ENCODE results near the gene TNS1. TPM values are rescaled to one million over a fixed set of nuclear protein-coding genes. Genes with fewer than 3 reads are reported as not detected.

TNS1 gene
- total RNA-seq, 1 experiment from 2014 or later: 6.2 TPM

DNA sequence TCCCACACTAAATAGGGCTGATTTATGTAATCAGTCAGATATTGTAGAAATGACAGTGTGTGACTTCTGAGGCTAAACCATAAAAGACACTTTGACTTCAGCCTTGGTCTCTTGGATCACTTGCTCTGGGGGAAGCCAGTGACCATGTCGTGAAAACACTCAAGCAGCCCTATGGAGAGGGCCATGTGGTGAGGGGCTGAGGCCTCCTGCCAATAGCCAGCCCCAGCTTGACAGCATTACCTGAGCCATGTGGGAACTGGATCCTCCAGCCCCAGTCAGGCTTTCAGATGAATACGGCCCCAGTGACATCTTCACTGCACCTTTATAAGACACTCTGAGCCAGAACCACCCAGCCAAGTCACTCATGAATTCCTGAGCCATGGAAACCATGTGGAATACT is 20.8 kb downstream of the TNS1 start (continued):
- TF ChIP-seq, protein P1, sequence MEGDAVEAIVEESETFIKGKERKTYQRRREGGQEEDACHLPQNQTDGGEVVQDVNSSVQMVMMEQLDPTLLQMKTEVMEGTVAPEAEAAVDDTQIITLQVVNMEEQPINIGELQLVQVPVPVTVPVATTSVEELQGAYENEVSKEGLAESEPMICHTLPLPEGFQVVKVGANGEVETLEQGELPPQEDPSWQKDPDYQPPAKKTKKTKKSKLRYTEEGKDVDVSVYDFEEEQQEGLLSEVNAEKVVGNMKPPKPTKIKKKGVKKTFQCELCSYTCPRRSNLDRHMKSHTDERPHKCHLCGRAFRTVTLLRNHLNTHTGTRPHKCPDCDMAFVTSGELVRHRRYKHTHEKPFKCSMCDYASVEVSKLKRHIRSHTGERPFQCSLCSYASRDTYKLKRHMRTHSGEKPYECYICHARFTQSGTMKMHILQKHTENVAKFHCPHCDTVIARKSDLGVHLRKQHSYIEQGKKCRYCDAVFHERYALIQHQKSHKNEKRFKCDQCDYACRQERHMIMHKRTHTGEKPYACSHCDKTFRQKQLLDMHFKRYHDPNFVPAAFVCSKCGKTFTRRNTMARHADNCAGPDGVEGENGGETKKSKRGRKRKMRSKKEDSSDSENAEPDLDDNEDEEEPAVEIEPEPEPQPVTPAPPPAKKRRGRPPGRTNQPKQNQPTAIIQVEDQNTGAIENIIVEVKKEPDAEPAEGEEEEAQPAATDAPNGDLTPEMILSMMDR (IDR thresholded peaks at IDR 0.05 in 2 of 3, conservative IDR thresholded peaks at IDR 0.05 in 1 of 3; ENCODE audit: borderline replicate concordance in 1 of 3, insufficient read depth in 1 of 3, low read depth in 2 of 3, low read length in 2 of 3): no peak
- TF ChIP-seq TCF7L2 (IDR thresholded peaks at IDR 0.05; ENCODE audit: borderline replicate concordance, extremely low read depth, insufficient read depth, insufficient read length) (no peak), RAD21 (IDR thresholded peaks at IDR 0.05; ENCODE audit: low read depth) (no peak)

DNA sequence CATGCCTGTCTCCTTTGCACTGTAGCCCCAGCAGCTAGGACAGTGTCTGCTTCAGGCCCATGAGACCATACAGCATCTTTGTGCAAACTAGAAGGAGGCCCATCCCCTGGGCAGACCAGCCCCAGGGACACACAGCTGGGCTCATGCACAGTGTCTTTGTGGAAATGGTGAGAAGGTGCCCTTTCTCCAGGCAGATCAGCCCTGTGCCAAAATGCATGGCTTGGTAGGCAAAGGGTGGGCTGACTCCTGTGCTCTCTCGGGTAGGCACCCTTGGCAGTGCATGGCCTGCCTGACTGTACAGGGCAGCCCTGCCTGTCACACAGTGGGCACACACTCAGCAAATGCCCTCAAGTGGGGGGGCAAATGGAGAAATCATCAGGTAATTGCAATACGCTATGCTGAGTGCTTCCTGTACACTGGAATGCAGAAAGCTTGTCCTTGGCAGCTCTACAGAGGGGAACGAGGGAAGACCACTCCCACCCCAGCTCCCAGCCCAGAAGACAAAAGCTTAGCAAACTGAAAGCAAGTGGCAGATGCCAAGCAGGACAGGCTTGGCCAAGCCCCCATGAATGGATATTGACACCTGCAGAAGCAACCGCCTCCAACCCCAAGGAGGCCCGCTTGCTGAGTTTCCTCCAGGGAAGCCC is 21.6 kb downstream of the TNS1 start:
- no peak; the same call in 1 of the 2 replicates for ATAC-seq
- no peak overlapping the region for H3K9ac ChIP-seq (ENCODE audit: low read length)
- no peak overlapping the region for H3K27ac ChIP-seq (ENCODE audit: low read depth, low read length)
- intact Hi-C loops (cut with micrococcal nuclease): no loop called here
- no TSS peak for BruUV-seq (replicated peaks)
- no peak for DNase-seq (ENCODE audit: low read depth, low spot score)
- H3K4me1 ChIP-seq (ENCODE audit: control insufficient read depth in 1 of 2, insufficient read depth in 2 of 2, low read length in 2 of 2): peaks cover 2 to 14% of the 10 kb centered on the region in 2 experiments; a peak in 2 of 4 replicates
- no peaks in the 10 kb centered on the region for H3K36me3 ChIP-seq (ENCODE audit: control insufficient read depth in 1 of 2, insufficient read depth in 2 of 2, low read length in 2 of 2)
- H3K9me3 ChIP-seq (ENCODE audit: control insufficient read depth in 1 of 2, insufficient read depth in 1 of 2, low read depth in 1 of 2, low read length in 2 of 2): no peaks in the 10 kb centered on the region
- H3K27me3 ChIP-seq (ENCODE audit: insufficient read depth, low read length): no peaks in the 10 kb centered on the region
- ChIA-PET POLR2A (no interaction called here), RAD21 (ENCODE audit: low non-redundant PET in 1 of 2, low total read pairs in 2 of 2, uncharacterized antibody in 2 of 2, unreplicated experiment in 2 of 2) (no interaction called here), CTCF (interaction anchor here (1.2 kb wide), 1 partner anchor 13 kb away, joined by 4 read pairs; no protein-coding TSS in a partner anchor)
- no peak overlapping the region for H3K4me3 ChIP-seq (replicated peaks in 1 of 2; ENCODE audit: low read depth in 1 of 2, low read length in 2 of 2)
- H2AFZ ChIP-seq (ENCODE audit: low read depth, low read length, poor library complexity, severe bottlenecking): no peak overlapping the region
- H3K4me2 ChIP-seq (ENCODE audit: low read length): no peak overlapping the region
- no peaks in the 10 kb centered on the region for H3K79me2 ChIP-seq (ENCODE audit: insufficient read depth, low read length)
- no peak for TF ChIP-seq POLR2A (IDR thresholded peaks at IDR 0.05; ENCODE audit: borderline replicate concordance, extremely low read depth, insufficient read depth, insufficient read length)
- TF ChIP-seq CEBPB (IDR thresholded peaks at IDR 0.05; ENCODE audit: low read depth): no peak
- no peak for TF ChIP-seq RAD21 (IDR thresholded peaks at IDR 0.05; ENCODE audit: low read depth)
- TF ChIP-seq, protein P2, sequence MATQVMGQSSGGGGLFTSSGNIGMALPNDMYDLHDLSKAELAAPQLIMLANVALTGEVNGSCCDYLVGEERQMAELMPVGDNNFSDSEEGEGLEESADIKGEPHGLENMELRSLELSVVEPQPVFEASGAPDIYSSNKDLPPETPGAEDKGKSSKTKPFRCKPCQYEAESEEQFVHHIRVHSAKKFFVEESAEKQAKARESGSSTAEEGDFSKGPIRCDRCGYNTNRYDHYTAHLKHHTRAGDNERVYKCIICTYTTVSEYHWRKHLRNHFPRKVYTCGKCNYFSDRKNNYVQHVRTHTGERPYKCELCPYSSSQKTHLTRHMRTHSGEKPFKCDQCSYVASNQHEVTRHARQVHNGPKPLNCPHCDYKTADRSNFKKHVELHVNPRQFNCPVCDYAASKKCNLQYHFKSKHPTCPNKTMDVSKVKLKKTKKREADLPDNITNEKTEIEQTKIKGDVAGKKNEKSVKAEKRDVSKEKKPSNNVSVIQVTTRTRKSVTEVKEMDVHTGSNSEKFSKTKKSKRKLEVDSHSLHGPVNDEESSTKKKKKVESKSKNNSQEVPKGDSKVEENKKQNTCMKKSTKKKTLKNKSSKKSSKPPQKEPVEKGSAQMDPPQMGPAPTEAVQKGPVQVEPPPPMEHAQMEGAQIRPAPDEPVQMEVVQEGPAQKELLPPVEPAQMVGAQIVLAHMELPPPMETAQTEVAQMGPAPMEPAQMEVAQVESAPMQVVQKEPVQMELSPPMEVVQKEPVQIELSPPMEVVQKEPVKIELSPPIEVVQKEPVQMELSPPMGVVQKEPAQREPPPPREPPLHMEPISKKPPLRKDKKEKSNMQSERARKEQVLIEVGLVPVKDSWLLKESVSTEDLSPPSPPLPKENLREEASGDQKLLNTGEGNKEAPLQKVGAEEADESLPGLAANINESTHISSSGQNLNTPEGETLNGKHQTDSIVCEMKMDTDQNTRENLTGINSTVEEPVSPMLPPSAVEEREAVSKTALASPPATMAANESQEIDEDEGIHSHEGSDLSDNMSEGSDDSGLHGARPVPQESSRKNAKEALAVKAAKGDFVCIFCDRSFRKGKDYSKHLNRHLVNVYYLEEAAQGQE (IDR thresholded peaks at IDR 0.05; ENCODE audit: low read depth): no peak
- TF ChIP-seq ZBTB33 (IDR thresholded peaks at IDR 0.05; ENCODE audit: extremely low read depth, insufficient replicate concordance, low read length): no peak
- no peak for TF ChIP-seq POLR2AphosphoS5 (IDR thresholded peaks at IDR 0.05; ENCODE audit: low read depth, low read length)
- TF ChIP-seq SP1 (IDR thresholded peaks at IDR 0.05; ENCODE audit: low read depth): no peak
- TF ChIP-seq CBX3 (IDR thresholded peaks at IDR 0.05; ENCODE audit: low read depth): no peak
- TF ChIP-seq, protein P3, sequence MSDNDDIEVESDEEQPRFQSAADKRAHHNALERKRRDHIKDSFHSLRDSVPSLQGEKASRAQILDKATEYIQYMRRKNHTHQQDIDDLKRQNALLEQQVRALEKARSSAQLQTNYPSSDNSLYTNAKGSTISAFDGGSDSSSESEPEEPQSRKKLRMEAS (IDR thresholded peaks at IDR 0.05): no peak
- no peak for TF ChIP-seq SRF (IDR thresholded peaks at IDR 0.05; ENCODE audit: low read depth)
- TF ChIP-seq FOSL1 (IDR thresholded peaks at IDR 0.05; ENCODE audit: low read depth): no peak
- H3K9me2 ChIP-seq (ENCODE audit: insufficient read depth): no peaks in the 10 kb centered on the region
- no peaks in the 10 kb centered on the region for H4K20me1 ChIP-seq (ENCODE audit: insufficient read depth)

All from HCT116 (cell line).